GM23248 (cell line): ENCODE measurements around the gene PSMD3.

Source experiments
- EZH2 ChIP-seq: fragments of 200-600 bp; sonication (generic); IDR thresholded peaks from 2 replicates; pipeline ENCODE4 v1.6.1; 2018; ENCODE audit warnings: antibody characterized with exemption, mild to moderate bottlenecking; ENCODE audit not compliant: insufficient read depth, poor library complexity, severe bottlenecking
- EZH2phosphoT487 ChIP-seq: fragments of 200-600 bp; sonication (generic); IDR thresholded peaks from 2 replicates; pipeline ENCODE4 v1.6.1; 2018; ENCODE audit warnings: antibody characterized with exemption, moderate library complexity, mild to moderate bottlenecking, low read depth; ENCODE audit not compliant: insufficient read depth

DNA sequence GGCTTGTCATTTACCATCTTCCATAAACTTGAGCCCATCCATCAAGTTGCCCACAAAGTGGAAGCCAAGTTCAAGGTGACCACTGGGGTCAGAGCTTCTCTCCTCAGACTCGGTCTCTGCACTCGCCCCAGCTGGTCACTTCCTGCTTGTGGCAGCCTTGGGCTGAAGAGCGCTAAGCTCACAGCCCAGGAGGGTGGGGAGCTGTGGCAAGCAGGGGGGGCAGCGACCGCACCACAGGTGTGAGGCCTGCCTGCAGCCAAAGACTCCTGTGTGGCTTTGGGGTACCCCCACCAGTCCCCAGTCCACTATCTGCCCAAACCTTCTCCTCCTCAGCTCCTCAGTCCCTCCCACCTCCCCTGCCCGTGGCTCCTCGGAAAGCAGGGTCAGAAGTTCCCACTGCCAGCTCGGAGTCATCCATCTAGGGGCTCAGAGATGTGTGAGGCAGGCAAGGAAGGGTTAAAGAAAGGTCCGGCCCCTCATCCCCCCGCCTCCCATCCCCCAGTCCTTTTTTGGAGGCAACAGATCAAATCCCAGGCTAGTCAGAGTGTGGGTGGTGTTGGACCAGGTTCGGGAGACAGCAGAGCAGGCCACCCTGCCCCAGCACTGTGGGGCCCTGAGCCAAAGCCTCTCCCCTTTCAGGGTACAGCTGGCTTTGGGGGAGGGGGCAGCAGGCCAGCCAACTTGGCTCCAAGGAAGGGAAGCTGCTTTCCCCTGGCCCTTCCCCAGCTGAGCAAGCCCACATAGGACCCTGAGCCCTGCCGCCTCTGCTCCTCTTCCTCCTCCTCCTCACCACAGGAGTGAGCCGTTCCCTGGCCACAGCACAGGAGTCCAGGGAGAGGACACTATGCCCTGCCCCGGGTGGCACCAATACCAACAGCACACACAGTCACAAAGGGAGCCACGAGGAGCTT, 37.9 kb downstream of the PSMD3 start:
- no peak for TF ChIP-seq EZH2
- no peak for TF ChIP-seq EZH2phosphoT487
